BJ (cell line): ENCODE results near the gene OSBPL6. TPM values are rescaled to one million over a fixed set of nuclear protein-coding genes. Genes with fewer than 3 reads are reported as not detected.
"Not testable (repeated sequence)": the region's sequence is repeated elsewhere in the genome, so short reads cannot be mapped to it uniquely, and the experiment has no call there.

Source experiments
- CTCF ChIA-PET: fragments of 350-600 bp; formaldehyde crosslinking; extraction: SDS; loops from one replicate; lab custom pipeline; 2021; ENCODE audit warnings: antibody characterized with exemption, inconsistent platforms; lab: Yijun Ruan, JAX
- POLR2A ChIA-PET: fragments of 300-600 bp; sonication (Branson Sonifier 250); formaldehyde crosslinking; extraction: SDS; loops from one replicate; lab custom pipeline; 2021; ENCODE audit warnings: antibody characterized with exemption; lab: Charles Lee
- DNase-seq: peaks from one replicate; pipeline ENCODE4 v3.0.0-alpha.2; 2011; ENCODE audit warnings: low read depth
- H3K27me3 ChIP-seq: 2 replicates; pipeline ENCODE4 v1.6.0; 2011; ENCODE audit warnings: low read length; ENCODE audit not compliant: control insufficient read depth, insufficient read depth
- H3K36me3 ChIP-seq: 2 replicates; pipeline ENCODE4 v1.5.1; 2011; ENCODE audit warnings: low read length; ENCODE audit not compliant: control insufficient read depth, insufficient read depth
- H3K4me3 ChIP-seq: 2 replicates; pipeline ENCODE4 v1.5.1; 2011; ENCODE audit warnings: low read depth, mild to moderate bottlenecking, control low read depth, low read length
- polyA plus RNA-seq: library from polyadenylated mRNA; depleted of rRNA; stranded (reverse); fragments of >200 nt; gene quantifications from 2 replicates; pipeline ENCODE4 v1.2.3, GENCODE V29; 2011
- TF ChIP-seq, protein P1 (sequence below): IDR thresholded peaks from 2 replicates; pipeline ENCODE4 v1.5.1; 2011; ENCODE audit warnings: low read depth, mild to moderate bottlenecking, control low read depth, inconsistent platforms, low read length, moderate library complexity; ENCODE audit not compliant: insufficient read depth

The OSBPL6 gene
- polyA plus RNA-seq, 1 experiment = 3.7 TPM

GRCh38 chr2:178420463-178420999 is 226.2 kb downstream of the OSBPL6 start:
- POLR2A ChIA-PET = no interaction called here
- TF ChIP-seq, protein P1, sequence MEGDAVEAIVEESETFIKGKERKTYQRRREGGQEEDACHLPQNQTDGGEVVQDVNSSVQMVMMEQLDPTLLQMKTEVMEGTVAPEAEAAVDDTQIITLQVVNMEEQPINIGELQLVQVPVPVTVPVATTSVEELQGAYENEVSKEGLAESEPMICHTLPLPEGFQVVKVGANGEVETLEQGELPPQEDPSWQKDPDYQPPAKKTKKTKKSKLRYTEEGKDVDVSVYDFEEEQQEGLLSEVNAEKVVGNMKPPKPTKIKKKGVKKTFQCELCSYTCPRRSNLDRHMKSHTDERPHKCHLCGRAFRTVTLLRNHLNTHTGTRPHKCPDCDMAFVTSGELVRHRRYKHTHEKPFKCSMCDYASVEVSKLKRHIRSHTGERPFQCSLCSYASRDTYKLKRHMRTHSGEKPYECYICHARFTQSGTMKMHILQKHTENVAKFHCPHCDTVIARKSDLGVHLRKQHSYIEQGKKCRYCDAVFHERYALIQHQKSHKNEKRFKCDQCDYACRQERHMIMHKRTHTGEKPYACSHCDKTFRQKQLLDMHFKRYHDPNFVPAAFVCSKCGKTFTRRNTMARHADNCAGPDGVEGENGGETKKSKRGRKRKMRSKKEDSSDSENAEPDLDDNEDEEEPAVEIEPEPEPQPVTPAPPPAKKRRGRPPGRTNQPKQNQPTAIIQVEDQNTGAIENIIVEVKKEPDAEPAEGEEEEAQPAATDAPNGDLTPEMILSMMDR = no peak
- H3K27me3 ChIP-seq = no peaks in the 10 kb centered on the region
- no peak for DNase-seq
- CTCF ChIA-PET = interaction anchor here (0.6 to 8.8 kb wide), 4 partner anchors 11 to 288 kb away, joined by 3 to 175 read pairs (median 10); no protein-coding TSS in a partner anchor
- H3K36me3 ChIP-seq = no peaks in the 10 kb centered on the region
- no peak overlapping the region for H3K4me3 ChIP-seq

DNA sequence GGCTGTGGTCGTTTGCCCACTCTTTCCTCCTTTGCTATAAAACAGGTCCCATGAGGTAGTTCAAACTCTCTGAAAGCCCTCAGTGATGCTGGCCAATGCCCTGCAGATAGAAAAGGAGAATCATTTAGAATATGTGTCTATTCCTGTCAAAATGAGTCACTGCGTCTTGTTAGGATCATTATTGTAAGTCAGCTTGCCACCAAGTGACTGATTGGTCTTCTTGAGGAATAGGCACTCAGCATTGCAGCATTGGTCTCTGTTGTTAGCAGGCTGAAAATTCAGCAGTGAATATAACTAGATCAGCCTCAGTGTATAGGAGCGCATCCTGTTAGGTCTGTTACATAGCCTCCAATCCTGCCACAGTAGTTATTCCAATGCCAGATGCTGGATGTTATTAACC is 227.8 kb downstream of the OSBPL6 start:
- DNase-seq = no peak
- TF ChIP-seq, protein P1 = no peak
- no peaks in the 10 kb centered on the region for H3K36me3 ChIP-seq
- H3K27me3 ChIP-seq = no peaks in the 10 kb centered on the region
- CTCF ChIA-PET = interaction anchor here (1.8 kb wide), 1 partner anchor 8 kb away, joined by 7 read pairs; no protein-coding TSS in a partner anchor
- H3K4me3 ChIP-seq = no peak overlapping the region
- POLR2A ChIA-PET = no interaction called here

DNA sequence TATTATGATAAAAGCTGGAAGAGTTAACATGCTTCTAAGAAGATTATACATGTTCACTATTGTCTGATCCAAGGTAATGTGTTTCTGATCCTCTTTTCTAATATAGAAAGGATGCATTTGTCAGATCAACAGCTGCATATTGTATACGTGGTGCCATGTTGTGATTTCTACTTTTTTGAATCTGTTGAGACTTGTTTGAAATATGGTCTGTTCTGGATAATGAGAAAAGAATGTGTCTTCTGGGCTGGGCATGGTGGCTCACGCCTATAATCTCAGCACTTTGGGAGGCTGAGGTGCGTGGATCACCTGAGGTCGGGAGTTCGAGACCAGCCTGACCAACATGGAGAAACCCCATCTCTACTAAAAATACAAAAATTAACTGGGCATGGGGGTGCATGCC is 229.4 kb downstream of the OSBPL6 start:
- POLR2A ChIA-PET, H3K27me3 ChIP-seq, H3K4me3 ChIP-seq, DNase-seq, H3K36me3 ChIP-seq: not testable (repeated sequence)
- CTCF ChIA-PET = interaction anchor here (1.8 kb wide), 1 partner anchor 9 kb away, joined by 7 read pairs; no protein-coding TSS in a partner anchor

- Histone ChIP-seq H3K36me3 (peaks cover 3% of the 10 kb centered on the region), H3K4me3 (no peak overlapping the region), H3K27me3 (no peaks in the 10 kb centered on the region)
- CTCF ChIA-PET = interaction anchor here (0.6 to 1.9 kb wide), 3 partner anchors 7 to 292 kb away, joined by 3 to 16 read pairs (median 3); no protein-coding TSS in a partner anchor
- POLR2A ChIA-PET = no interaction called here
- no peak for DNase-seq
- TF ChIP-seq, protein P1 = no peak
These were observed 231.0 kb downstream of the OSBPL6 start for GRCh38 chr2:178425255-178425827.

- Histone ChIP-seq H3K4me3 (no peak overlapping the region), H3K27me3 (no peaks in the 10 kb centered on the region), H3K36me3 (peaks cover 3% of the 10 kb centered on the region)
- DNase-seq = no peak
- ChIA-PET CTCF (interaction anchor here (0.9 to 1.9 kb wide), 3 partner anchors 8 to 12 kb away, joined by 3 to 16 read pairs (median 6); no protein-coding TSS in a partner anchor), POLR2A (no interaction called here)
- TF ChIP-seq, protein P1 = no peak
These were observed 232.1 kb downstream of the OSBPL6 start for GRCh38 chr2:178426388-178426787.
